Testis (tissue), 2 donors: Measurements from ENCODE around the gene CHM.

Experiments
- POLR2A ChIP-seq: fragments of 450-650 bp; IDR thresholded peaks from one replicate; pipeline ENCODE4 v1.6.1; 2017; ENCODE audit warnings: antibody characterized with exemption, mild to moderate bottlenecking, moderate library complexity
- TF ChIP-seq, protein P1 (sequence below), 3 experiments: fragments of 450-650 bp in 2 of 3; fragments of 200-600 bp in 1 of 3; sonication (generic) in 1 of 3; IDR thresholded peaks; one replicate each; pipeline ENCODE4 v1.5.1; 2016 to 2019; ENCODE audit warnings: antibody characterized with exemption in 3 of 3, mild to moderate bottlenecking in 2 of 3, moderate library complexity in 1 of 3

DNA sequence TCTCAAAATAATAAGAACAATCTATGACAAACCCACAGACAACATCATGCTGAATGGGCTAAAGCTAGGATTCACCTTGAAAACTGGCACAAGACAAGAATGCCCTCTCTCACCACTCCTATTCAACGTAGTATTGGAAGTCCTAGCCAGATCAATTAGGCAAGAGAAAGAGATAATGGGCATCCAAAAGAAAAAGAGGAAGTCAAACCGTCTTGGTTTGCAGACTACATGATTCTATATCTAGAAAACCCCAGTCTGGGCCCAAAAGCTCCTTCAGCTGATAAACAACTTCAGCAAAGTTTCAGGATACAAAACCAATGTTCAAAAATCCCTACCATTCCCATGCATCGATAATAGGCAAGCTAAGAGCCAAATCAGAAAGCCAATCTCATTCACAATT is 59.0 kb downstream of the CHM start:
- TF ChIP-seq, protein P1, sequence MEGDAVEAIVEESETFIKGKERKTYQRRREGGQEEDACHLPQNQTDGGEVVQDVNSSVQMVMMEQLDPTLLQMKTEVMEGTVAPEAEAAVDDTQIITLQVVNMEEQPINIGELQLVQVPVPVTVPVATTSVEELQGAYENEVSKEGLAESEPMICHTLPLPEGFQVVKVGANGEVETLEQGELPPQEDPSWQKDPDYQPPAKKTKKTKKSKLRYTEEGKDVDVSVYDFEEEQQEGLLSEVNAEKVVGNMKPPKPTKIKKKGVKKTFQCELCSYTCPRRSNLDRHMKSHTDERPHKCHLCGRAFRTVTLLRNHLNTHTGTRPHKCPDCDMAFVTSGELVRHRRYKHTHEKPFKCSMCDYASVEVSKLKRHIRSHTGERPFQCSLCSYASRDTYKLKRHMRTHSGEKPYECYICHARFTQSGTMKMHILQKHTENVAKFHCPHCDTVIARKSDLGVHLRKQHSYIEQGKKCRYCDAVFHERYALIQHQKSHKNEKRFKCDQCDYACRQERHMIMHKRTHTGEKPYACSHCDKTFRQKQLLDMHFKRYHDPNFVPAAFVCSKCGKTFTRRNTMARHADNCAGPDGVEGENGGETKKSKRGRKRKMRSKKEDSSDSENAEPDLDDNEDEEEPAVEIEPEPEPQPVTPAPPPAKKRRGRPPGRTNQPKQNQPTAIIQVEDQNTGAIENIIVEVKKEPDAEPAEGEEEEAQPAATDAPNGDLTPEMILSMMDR (IDR thresholded peaks at IDR 0.05): no peak
- TF ChIP-seq POLR2A: no peak
